HL-60 (cell line): ENCODE measurements around the gene ADGRG7.

ENCODE experiments used
- DNase-seq, 2 experiments: peaks; one replicate each; pipeline ENCODE4 v3.0.0-alpha.2; 2010 to 2020; ENCODE audit warnings: low read depth in 1 of 2, low spot score in 1 of 2
- H3K27ac ChIP-seq: fragments of 250-450 bp; sonication (Bioruptor Pico); replicated peaks from 2 replicates; pipeline ENCODE4 v1.5.1; 2020; ENCODE audit warnings: mild to moderate bottlenecking, moderate library complexity
- H3K27me3 ChIP-seq: fragments of 250-450 bp; sonication (Bioruptor Pico); 2 replicates; pipeline ENCODE4 v1.5.1; 2021; ENCODE audit warnings: mild to moderate bottlenecking, moderate library complexity; ENCODE audit not compliant: insufficient read depth, poor library complexity, severe bottlenecking
- H3K4me3 ChIP-seq: replicated peaks from 2 replicates; pipeline ENCODE4 v1.5.1; 2011; ENCODE audit warnings: mild to moderate bottlenecking, control low read depth, low read length; ENCODE audit not compliant: insufficient read depth
- CTCF ChIP-seq: IDR thresholded peaks from one replicate; pipeline ENCODE4 v1.5.1; 2011; ENCODE audit warnings: low read length, control low read depth, inconsistent platforms; ENCODE audit not compliant: insufficient read depth
- GABPA ChIP-seq: IDR thresholded peaks from 2 replicates; pipeline ENCODE4 v1.6.1; 2012; ENCODE audit warnings: low read depth
- POLR2AphosphoS5 ChIP-seq: IDR thresholded peaks from 2 replicates; pipeline ENCODE4 v1.6.1; 2012; ENCODE audit warnings: low read depth
- REST ChIP-seq: IDR thresholded peaks from 2 replicates; pipeline ENCODE4 v1.6.1; 2012; ENCODE audit warnings: low read depth; ENCODE audit not compliant: insufficient replicate concordance
- SPI1 ChIP-seq: IDR thresholded peaks from 2 replicates; pipeline ENCODE4 v1.6.1; 2012; ENCODE audit warnings: low read depth, mild to moderate bottlenecking, borderline replicate concordance

The ADGRG7 gene

GRCh38 chr3:100720426-100720825 is 111.0 kb downstream of the ADGRG7 start:
- DNase-seq: no peak
- TF ChIP-seq CTCF: no peak
- TF ChIP-seq REST: no peak
- TF ChIP-seq GABPA: no peak
- TF ChIP-seq POLR2AphosphoS5: no peak
- TF ChIP-seq SPI1: no peak
- H3K27ac ChIP-seq: no peak overlapping the region

GRCh38 chr3:100725935-100726513 is 116.6 kb downstream of the ADGRG7 start:
- TF ChIP-seq REST (no peak), POLR2AphosphoS5 (no peak), GABPA (no peak), CTCF (no peak), SPI1 (no peak)
- DNase-seq: no peak
- Histone ChIP-seq H3K27me3 (no peaks in the 10 kb centered on the region), H3K27ac (no peak overlapping the region), H3K4me3 (no peak overlapping the region)

More at GRCh38 chr3:100720426-100720825, 111.0 kb downstream of the ADGRG7 start:
- H3K4me3 ChIP-seq: no peak overlapping the region
- no peaks in the 10 kb centered on the region for H3K27me3 ChIP-seq

GRCh38 chr3:100726706-100727105 is 117.3 kb downstream of the ADGRG7 start:
- Histone ChIP-seq H3K27me3 (no peaks in the 10 kb centered on the region), H3K4me3 (no peak overlapping the region)
- no peak for DNase-seq

More at GRCh38 chr3:100726706-100727105, 117.3 kb downstream of the ADGRG7 start:
- no peak overlapping the region for H3K27ac ChIP-seq
- TF ChIP-seq SPI1: no peak
- no peak for TF ChIP-seq CTCF
- no peak for TF ChIP-seq GABPA
- no peak for TF ChIP-seq POLR2AphosphoS5
- no peak for TF ChIP-seq REST
